GM13976 (cell line): ENCODE measurements around the gene RANGAP1.

Experiments used
- DNase-seq: peaks from one replicate; pipeline ENCODE4 v3.0.0; 2012; ENCODE audit warnings: low spot score
- in situ Hi-C: fragments of 300-500 bp; cut with MboI; formaldehyde crosslinking; loops from one replicate; pipeline ENCODE4 v1.12.0; 2022; ENCODE audit warnings: low sequenced_read_pairs, mixed read lengths, inconsistent platforms; ENCODE audit not compliant: unreplicated experiment
- TF ChIP-seq, protein P1 (sequence below): IDR thresholded peaks from 2 replicates; pipeline ENCODE4 v1.5.1; 2012; ENCODE audit warnings: borderline replicate concordance, mild to moderate bottlenecking; ENCODE audit not compliant: insufficient read depth; ENCODE audit errors: extremely low read depth, missing control alignments, control extremely low read depth

The RANGAP1 gene, protein sequence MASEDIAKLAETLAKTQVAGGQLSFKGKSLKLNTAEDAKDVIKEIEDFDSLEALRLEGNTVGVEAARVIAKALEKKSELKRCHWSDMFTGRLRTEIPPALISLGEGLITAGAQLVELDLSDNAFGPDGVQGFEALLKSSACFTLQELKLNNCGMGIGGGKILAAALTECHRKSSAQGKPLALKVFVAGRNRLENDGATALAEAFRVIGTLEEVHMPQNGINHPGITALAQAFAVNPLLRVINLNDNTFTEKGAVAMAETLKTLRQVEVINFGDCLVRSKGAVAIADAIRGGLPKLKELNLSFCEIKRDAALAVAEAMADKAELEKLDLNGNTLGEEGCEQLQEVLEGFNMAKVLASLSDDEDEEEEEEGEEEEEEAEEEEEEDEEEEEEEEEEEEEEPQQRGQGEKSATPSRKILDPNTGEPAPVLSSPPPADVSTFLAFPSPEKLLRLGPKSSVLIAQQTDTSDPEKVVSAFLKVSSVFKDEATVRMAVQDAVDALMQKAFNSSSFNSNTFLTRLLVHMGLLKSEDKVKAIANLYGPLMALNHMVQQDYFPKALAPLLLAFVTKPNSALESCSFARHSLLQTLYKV

DNA sequence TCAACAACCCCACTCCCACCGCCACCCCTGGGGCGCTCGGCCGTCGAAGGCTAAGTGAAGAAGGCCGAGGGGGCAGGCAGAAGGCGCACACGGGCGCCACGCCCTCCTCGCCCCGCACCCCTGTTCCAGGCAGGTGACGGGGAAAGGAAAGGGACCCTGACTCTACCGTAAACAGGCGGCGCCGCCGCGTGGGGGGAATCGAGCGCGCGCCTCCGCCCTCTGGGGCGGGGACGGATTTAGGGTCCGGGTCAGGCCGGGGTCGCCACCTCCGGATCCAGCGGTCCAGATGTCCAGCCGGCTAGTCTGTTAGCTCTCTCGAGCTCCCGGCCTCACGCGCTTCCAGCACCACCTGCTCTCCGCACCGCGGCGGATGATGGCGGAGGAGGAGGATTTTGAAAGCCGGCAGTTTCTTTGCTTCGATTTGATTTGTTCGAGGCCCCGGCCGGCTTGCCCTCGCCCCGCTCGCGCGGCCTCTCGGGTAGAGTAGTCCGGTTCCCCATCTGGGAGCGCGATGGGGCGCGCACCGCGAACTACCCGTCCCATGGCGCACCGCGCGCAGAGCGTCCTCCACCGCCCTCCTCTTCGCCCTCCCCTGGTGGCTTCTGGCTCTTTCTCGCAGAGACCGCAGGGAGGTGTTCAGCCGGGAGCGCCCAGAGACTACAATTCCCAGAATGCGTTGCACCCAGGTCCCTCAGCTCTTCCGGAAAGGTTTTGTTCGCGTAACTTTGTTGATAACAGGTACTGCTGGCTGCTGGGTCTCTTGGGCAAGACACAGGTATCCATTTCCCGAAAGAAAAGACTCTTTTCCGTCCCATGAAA lies at the start of gene RANGAP1:
TSS of gene RANGAP1 (minus strand) at position 368 of the 819 bp plus-strand sequence. CDS start 5,143 bp downstream, outside the sequence.
- in situ Hi-C loops: no loop called here
- DNase-seq: peak; percentile 97
- TF ChIP-seq, protein P1, sequence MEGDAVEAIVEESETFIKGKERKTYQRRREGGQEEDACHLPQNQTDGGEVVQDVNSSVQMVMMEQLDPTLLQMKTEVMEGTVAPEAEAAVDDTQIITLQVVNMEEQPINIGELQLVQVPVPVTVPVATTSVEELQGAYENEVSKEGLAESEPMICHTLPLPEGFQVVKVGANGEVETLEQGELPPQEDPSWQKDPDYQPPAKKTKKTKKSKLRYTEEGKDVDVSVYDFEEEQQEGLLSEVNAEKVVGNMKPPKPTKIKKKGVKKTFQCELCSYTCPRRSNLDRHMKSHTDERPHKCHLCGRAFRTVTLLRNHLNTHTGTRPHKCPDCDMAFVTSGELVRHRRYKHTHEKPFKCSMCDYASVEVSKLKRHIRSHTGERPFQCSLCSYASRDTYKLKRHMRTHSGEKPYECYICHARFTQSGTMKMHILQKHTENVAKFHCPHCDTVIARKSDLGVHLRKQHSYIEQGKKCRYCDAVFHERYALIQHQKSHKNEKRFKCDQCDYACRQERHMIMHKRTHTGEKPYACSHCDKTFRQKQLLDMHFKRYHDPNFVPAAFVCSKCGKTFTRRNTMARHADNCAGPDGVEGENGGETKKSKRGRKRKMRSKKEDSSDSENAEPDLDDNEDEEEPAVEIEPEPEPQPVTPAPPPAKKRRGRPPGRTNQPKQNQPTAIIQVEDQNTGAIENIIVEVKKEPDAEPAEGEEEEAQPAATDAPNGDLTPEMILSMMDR: no peak

DNA sequence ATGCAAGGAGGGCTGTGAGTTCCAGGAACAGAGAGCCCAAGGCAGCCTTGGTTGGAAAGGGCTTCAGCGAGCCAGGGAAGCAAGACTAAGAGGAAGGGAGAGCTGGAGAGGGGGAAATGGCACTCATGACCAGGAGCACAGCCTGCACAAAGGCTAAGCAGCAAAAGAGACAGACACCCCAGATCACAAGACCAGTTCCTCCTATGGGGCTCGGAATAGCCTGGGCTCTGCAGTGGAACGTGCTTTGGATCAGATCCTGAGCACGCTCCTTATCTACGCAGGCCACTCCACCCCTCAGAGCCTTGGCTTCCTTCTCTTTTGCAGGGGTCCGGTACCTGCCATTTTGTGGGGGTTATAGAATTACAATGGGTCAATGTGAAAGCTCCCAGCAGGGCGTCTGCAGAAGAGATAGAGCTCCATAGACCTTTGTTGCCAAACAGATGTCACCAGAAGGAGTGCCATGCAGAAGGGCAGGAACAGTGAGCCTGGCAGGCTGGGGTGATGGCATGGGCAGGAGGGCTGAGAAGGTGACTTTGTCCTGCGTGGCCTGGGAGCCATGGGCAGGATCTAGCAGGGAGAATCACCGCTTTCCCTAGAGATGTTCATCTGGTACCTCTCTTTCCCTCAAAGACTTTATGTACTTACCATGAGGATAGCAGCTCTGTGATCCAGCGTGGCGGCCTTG lies 49.1 kb upstream of the RANGAP1 start:
- in situ Hi-C loops: no loop called here

DNA sequence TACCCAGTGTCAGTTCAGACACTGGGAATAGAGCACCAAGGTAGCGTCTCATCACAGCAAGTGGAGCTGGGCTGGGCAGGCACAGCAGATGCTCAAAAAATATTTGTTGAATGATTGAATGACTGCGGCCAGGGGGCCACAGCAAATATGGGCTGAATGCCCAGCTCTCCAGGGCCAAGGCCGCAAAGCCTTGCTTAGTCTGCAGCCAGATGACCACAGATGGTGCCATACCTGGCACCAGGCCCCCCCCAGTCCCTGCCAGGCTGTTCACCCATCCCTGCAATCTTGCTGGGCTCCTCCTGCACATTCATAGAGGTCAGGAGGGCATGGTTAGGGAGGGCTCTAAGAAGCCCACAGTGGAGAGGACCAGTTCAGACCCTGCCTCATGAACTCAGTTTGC lies 48.2 kb upstream of the RANGAP1 start:
- DNase-seq: no peak
- TF ChIP-seq, protein P1: no peak
- in situ Hi-C loops: no loop called here

More for the DNA sequence above, 49.1 kb upstream of the RANGAP1 start:
- DNase-seq: no peak
- TF ChIP-seq, protein P1: no peak

DNA sequence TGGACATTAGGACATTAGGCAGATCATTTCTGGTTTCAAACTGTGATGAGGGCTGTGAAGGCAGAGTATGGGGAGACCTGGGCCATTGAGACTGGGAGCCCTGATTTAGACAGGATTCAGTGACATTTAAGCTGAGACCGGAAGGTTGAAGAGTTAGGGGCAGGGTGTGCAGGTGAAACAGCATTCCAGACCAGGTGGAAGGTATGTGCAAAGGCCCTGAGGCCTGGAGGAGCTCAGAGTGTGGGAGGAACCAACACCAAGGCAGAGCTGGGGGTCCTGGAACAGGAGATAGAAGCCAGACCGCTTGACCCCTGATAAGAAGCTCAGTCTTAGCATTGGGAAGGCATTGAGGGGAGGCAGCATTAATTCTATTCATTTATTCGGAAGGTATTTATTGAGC lies 47.8 kb upstream of the RANGAP1 start:
- DNase-seq: no peak

DNA sequence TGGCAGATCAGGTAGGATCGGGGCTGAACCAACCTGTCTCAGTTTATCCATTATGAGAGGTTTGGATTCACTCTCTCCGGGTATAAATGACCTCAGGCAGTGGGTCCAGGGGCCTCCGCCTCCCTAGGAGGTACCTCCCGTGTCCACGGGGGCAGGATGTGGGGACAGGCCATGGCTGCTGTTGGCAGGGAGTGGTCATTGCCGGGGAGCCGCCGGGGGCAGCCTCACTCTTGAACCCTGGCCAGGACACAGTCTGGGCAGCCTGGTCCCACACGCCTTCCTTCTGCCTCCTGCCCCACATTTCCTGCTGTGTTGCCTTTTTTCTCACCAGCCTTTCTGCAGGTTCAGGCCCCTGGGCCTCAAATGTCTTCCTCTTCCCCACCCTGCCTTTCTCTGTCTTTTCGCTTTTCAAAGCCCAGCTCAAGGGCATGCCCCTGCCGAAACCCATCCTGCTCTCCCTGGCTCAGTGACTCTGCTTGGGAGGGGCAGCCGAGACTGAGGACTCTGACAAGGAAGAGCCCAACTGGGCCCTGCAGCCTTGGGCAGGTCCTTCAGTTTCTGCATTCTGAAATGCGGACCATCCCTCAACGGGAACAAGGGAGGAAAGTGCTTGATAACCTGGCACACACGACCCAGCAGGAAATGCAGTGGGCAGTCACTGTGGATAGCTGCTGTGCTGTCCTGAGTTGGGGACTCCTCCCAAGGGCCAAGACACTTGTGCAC lies 46.4 kb upstream of the RANGAP1 start:
- in situ Hi-C loops: no loop called here
- DNase-seq: no peak
- TF ChIP-seq, protein P1: no peak

More for the DNA sequence above, 47.8 kb upstream of the RANGAP1 start:
- in situ Hi-C loops: no loop called here
- TF ChIP-seq, protein P1: no peak

DNA sequence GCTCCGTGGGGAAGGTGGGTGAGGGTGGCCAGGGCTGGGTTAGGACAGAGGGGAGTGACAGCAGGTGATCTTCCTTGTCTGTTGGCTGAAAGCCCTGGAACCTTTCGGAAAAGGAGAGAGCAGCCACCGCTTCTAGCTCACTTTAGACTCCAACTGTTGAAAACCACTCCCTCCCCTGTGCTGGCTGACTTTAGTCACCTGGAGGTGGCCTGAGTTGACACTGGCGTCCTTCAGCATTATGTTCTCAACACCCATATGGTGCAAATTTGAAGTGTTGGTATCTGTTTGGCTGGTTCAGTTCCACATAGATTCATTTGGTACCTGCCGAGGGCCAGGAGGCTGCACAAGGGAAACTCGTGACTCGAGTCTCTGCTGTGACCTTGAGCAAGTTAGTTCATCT lies 44.2 kb upstream of the RANGAP1 start:
- TF ChIP-seq, protein P1: no peak
- no peak for DNase-seq
- in situ Hi-C loops: no loop called here
